ENCODE measurements around the gene EXTL2.

DNA sequence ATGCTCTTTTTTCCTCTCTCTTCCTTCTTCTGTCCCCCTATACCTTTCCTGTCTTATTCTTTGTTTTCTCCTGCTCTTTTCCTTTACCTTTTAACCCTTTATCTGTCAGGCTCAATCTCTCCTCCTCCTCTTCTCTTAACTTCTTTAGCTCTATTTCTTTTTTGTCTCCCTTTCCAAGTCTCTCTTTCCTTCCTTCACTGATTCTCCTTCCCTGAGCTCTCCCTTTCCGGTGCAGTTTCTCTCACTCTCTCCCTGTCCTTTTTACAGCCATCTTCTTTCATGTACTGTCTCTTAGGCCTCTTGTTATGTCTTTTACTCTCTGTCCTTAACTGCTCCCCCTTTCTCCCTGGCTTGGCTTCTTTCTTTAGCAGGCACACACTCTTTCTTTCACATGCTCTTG lies 13.2 kb upstream of the EXTL2 start:
- TF ChIP-seq, protein P1, sequence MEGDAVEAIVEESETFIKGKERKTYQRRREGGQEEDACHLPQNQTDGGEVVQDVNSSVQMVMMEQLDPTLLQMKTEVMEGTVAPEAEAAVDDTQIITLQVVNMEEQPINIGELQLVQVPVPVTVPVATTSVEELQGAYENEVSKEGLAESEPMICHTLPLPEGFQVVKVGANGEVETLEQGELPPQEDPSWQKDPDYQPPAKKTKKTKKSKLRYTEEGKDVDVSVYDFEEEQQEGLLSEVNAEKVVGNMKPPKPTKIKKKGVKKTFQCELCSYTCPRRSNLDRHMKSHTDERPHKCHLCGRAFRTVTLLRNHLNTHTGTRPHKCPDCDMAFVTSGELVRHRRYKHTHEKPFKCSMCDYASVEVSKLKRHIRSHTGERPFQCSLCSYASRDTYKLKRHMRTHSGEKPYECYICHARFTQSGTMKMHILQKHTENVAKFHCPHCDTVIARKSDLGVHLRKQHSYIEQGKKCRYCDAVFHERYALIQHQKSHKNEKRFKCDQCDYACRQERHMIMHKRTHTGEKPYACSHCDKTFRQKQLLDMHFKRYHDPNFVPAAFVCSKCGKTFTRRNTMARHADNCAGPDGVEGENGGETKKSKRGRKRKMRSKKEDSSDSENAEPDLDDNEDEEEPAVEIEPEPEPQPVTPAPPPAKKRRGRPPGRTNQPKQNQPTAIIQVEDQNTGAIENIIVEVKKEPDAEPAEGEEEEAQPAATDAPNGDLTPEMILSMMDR (IDR thresholded peaks at IDR 0.05), result no peak
- TF ChIP-seq POLR2AphosphoS5 (IDR thresholded peaks at IDR 0.05; ENCODE audit: low read depth, low read length) (no peak), TCF7L2 (IDR thresholded peaks at IDR 0.05; ENCODE audit: low read depth, low read length) (no peak), SIN3A (IDR thresholded peaks at IDR 0.05; ENCODE audit: borderline replicate concordance, insufficient read depth, low read depth, low read length) (no peak)
- TF ChIP-seq, protein P2, sequence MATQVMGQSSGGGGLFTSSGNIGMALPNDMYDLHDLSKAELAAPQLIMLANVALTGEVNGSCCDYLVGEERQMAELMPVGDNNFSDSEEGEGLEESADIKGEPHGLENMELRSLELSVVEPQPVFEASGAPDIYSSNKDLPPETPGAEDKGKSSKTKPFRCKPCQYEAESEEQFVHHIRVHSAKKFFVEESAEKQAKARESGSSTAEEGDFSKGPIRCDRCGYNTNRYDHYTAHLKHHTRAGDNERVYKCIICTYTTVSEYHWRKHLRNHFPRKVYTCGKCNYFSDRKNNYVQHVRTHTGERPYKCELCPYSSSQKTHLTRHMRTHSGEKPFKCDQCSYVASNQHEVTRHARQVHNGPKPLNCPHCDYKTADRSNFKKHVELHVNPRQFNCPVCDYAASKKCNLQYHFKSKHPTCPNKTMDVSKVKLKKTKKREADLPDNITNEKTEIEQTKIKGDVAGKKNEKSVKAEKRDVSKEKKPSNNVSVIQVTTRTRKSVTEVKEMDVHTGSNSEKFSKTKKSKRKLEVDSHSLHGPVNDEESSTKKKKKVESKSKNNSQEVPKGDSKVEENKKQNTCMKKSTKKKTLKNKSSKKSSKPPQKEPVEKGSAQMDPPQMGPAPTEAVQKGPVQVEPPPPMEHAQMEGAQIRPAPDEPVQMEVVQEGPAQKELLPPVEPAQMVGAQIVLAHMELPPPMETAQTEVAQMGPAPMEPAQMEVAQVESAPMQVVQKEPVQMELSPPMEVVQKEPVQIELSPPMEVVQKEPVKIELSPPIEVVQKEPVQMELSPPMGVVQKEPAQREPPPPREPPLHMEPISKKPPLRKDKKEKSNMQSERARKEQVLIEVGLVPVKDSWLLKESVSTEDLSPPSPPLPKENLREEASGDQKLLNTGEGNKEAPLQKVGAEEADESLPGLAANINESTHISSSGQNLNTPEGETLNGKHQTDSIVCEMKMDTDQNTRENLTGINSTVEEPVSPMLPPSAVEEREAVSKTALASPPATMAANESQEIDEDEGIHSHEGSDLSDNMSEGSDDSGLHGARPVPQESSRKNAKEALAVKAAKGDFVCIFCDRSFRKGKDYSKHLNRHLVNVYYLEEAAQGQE (IDR thresholded peaks at IDR 0.05; ENCODE audit: insufficient read depth in 1 of 2, low read depth in 2 of 2, low read length in 1 of 2), result no peak

All from Panc1 (cell line).